CD1c-positive myeloid dendritic cell (primary cell): ENCODE measurements around the gene EIF2B5.
"Not testable (repeated sequence)": the region's sequence is repeated elsewhere in the genome, so short reads cannot be mapped to it uniquely, and the experiment has no call there.

Source experiments
- DNase-seq: peaks from one replicate; pipeline ENCODE4 v3.0.0-alpha.2; 2016; ENCODE audit errors: extremely low spot score

EIF2B5 gene

DNA sequence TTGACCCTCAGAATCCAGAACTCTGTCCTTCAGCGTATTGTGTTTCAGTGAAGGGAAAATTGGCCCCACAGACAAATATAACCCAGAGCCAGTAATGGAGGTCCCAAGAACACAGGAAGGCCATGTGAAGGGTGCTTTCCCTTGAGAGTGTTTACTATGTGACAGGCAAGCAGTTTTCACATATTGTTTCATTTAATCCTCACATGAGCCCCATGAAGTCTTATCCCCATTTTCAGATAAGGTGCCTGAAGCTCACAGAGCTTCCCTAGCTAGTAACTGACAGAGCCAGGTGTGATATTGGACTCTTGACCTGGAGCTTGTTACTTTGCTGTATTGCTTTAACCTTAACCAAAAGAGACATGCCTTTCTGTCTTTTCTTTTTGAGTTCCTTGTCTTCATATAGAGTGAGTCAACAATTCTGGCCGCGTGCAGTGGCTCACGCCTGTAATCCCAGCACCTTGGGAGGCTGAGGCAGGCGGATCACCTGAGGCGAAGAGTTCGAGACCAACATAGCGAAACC lies 10.7 kb downstream of the EIF2B5 start:
- DNase-seq: no peak

- peak; percentile 10 for DNase-seq
These were observed 12.9 kb downstream of the EIF2B5 start for GRCh38 chr3:184148076-184148475.

GRCh38 chr3:184149123-184149522 lies 14.0 kb downstream of the EIF2B5 start:
- DNase-seq: no peak

GRCh38 chr3:184149770-184150169 lies 14.6 kb downstream of the EIF2B5 start:
- not testable (repeated sequence) for DNase-seq

DNA sequence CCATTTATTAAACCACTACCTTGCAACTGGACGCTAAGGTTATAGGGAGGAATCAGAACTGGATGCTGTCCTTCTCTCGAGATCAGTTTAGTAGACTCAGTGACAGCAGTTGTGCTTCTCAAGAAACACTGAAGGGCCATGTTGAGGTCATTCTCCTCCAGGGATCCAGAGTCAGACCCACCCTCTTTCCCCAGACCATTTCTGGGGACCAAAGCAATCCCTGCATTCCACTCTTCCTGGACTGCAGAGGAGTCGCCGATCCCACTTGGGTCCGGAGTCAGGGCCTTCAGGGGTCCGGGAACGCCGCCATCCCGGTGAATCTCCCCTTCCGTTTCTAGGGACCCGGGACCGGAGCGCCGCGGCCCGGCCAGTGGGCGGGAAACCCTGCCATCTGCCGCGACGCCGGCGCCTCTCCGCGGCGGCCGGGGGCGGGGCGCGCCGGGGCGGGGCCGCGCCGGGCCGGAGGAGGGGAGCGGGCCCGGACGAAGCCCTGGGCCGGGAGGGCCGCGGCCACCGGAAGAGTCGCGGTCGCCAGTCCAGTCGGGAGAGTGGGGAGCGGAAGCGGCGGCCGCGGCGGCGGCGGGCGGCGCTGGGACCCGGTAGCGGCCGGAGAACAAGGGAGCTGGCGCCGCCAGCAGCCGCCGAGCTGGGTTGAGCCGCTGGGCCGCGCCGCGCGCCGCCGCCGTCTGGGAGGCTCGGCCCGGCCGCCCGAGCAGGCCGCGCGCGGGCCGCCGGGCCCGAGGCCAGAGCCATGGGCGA lies 19.9 kb downstream of the EIF2B5 start, which contains the start of gene DVL3:
Gene DVL3 (plus strand): TSS at position 493 of the 759 bp plus-strand sequence. CDS start 259 bp downstream, at position 752.
- DNase-seq: peak; percentile 76

DNA sequence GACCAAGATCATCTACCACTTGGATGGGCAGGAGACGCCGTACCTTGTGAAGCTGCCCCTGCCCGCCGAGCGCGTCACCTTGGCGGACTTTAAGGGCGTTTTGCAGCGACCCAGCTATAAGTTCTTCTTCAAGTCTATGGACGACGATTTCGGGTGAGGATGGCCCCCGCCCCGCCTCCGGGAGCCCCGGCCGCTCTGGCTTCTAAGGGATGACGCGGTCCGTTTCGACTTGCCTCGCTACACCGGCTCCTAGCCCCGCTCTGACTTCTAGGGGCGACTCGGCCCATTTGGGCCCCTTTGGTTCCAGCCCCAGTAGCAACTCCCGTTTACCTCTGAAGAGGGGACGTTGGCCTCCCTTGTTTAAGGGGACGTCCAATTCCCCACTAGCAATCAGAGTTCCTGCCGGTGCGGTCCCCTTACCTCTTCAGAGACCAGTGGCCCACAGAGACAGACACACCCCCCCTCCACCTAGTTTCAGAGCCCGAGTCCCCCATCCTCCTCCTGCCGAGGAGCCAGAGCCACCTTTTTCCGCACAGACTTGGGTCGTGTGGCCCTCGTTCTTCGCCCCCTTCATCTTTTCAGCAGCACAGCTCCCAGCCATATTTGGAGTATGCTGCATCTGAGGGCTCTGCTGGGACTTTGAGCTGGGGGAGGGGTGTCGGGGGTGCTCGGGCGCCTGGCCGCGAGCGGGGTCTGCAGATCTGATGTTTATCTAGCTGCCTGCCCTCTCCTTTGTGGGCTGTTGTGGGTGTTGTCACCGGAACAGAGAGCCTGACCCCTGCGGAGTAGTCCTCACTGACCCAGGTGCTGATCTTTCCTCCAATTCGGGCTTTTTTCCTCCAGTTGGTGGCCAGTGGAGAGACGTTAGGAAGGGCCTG lies 20.7 kb downstream of the EIF2B5 start:
- DNase-seq: peak; percentile 33

GRCh38 chr3:184156522-184156955 lies 21.4 kb downstream of the EIF2B5 start:
- DNase-seq: no peak

GRCh38 chr3:184157206-184157605 lies 22.0 kb downstream of the EIF2B5 start:
- no peak for DNase-seq

DNA sequence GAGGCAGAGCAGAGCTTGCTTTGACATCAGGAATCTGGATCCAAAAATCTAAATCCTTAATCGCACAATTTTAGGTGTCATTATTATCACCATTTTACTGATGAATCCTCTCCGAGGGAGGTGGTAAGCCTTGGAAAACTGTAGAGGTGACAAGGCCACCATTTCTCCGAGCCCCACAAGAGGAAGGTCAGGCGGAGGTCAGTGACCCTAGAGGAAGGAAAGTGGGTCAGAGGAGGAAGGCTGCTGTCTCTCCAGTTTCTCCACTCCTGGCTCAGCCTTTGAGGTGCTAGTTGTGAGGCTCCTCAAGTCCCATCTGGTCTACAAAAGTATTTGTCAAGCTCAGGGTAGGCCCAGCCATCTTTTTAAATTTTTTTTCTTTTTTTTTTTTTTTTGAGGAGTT lies 23.2 kb downstream of the EIF2B5 start:
- peak; percentile 27 for DNase-seq

- DNase-seq: peak; percentile 52
These were observed 25.3 kb downstream of the EIF2B5 start for GRCh38 chr3:184160456-184160855.

- DNase-seq: not testable (repeated sequence)
These were observed 27.5 kb downstream of the EIF2B5 start for GRCh38 chr3:184162571-184163070.

DNA sequence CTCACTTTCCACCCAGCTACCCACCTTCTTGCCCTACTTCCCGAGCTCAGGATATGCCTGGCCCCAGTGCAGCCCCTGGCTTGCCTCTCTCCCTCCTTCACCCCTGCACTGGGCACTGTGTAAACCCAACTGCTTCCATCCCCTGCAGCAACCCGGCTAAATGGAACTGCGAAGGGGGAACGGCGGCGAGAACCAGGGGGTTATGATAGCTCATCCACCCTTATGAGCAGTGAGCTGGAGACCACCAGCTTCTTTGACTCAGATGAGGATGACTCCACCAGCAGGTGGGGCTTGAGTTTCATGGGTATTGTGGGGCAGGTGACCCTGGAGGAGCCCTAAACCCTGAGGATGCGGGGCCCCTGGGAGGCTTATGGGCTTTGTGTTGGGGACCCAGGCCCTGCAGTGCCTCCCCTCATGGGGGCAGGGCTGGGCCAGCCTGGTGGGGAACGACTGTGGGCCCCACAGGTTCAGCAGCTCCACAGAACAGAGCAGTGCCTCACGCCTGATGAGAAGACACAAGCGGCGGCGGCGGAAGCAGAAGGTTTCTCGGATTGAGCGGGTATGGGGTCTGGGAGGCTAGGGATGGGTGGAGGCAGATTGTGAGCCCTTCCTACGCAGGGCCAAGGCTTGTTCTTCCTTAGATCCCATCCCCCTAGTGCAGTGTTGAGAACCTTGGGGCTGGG lies 29.6 kb downstream of the EIF2B5 start:
- no peak for DNase-seq

DNA sequence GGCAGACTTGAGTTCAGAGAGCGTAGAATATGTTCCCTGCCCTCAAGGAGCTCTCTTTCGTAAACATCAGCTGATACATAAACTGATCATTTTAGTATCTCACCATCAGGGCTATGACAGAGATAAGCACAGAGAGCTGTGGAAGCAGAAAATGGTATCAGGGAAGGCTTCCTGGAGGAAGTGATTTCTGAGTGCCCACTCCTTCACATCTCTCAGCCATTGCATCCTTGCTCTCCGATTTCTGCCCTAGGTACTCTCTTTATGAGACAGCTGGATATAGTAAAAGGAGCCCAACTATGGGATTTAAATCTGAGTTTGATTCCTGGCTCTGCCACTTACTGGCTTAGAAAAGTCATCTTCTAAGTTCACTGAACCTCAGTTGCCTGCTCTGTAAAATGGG lies 30.4 kb downstream of the EIF2B5 start:
- no peak for DNase-seq

- no peak for DNase-seq
These were observed 31.5 kb downstream of the EIF2B5 start for GRCh38 chr3:184166671-184167070.

GRCh38 chr3:184167786-184168185 lies 32.6 kb downstream of the EIF2B5 start:
- DNase-seq: no peak

- DNase-seq: no peak
These were observed 33.4 kb downstream of the EIF2B5 start for GRCh38 chr3:184168363-184169120.

DNA sequence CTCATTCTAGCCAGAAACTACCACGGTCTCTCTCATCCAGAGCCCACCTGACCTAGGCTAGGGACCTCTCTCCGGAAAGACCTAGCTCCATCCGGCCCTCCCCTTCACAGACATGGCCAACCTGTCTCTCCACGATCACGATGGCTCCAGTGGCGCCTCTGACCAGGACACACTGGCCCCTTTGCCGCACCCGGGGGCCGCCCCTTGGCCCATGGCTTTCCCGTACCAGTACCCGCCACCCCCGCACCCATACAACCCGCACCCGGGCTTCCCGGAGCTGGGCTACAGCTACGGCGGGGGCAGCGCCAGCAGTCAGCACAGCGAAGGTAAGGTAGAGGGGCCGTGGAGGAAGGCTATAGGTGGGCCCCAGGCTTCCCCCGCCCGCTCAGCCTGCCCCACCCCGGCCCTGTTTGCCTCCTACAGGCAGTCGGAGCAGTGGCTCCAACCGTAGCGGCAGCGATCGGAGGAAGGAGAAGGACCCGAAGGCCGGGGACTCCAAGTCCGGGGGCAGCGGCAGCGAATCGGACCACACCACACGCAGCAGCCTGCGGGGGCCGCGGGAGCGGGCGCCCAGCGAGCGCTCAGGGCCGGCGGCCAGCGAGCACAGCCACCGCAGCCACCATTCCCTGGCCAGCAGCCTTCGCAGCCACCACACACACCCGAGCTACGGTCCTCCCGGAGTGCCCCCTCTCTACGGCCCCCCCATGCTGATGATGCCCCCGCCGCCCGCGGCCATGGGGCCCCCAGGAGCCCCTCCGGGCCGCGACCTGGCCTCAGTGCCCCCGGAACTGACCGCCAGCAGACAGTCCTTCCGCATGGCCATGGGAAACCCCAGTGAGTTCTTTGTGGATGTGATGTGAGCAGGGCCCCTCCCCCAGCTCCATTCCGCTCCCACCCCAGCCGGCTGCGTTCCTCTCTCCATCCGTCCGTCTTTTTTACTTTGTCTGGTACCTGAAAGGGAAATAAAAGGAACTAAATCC lies 35.0 kb downstream of the EIF2B5 start:
- no peak for DNase-seq

GRCh38 chr3:184171562-184171961 lies 36.4 kb downstream of the EIF2B5 start:
- no peak for DNase-seq

DNA sequence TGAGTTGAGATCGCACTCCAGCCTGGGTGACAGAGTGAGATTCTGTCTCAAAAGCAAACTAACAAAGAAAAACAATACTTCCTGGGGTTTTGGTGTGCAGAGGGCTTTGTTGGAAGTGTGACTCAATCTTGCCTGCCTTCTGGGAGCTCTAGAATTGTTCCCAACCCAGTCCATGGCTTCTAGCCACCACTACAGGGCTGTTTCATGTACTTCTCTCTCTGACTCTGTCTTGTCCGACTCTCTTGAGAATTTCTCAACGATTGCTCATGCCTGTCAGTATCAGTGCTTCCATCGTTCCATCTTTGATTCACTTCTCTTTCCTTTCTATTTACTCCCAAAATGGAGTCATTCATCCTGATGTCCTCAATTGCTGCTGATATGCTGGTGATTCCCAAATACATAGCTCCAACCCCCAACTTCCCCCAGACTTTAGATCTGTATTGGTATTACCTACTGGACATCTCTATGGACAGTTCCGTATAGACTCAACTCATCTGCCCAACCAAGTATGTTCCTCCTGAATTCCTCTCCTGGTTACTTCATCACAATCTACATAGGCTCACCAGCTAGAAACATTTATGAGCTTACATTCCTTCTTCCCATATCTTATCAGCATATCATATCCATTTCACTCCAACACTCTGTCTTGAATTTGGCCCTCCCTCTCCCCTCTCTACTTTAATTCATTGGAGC lies 37.7 kb downstream of the EIF2B5 start:
- DNase-seq: no peak
